Astrocyte (in vitro differentiated cells and primary cell): ENCODE data around the gene KLHL9. TPM values are rescaled to one million over a fixed set of nuclear protein-coding genes. Genes with fewer than 3 reads are reported as not detected.

Experiments used
- DNase-seq: peaks from one replicate; pipeline ENCODE4 v3.0.0-alpha.2; 2010; ENCODE audit warnings: low read depth
- FAIRE-seq: peaks from 2 replicates; lab custom pipeline; 2011; peaks lifted over from hg19 to GRCh38; lab: Jason Lieb, UNC
- H2AFZ ChIP-seq: 2 replicates; pipeline ENCODE4 v1.6.0; 2012; ENCODE audit warnings: low read depth, low read length, inconsistent platforms
- H3K27ac ChIP-seq: 2 replicates; pipeline ENCODE4 v1.5.1; 2011; ENCODE audit warnings: low read depth, low read length, inconsistent platforms
- H3K27me3 ChIP-seq: 2 replicates; pipeline ENCODE4 v1.6.0; 2011; ENCODE audit warnings: low read length, inconsistent platforms; ENCODE audit not compliant: insufficient read depth
- H3K36me3 ChIP-seq: 2 replicates; pipeline ENCODE4 v1.5.1; 2011; ENCODE audit warnings: low read length, inconsistent platforms; ENCODE audit not compliant: insufficient read depth
- H3K4me1 ChIP-seq: 2 replicates; pipeline ENCODE4 v1.5.1; 2011; ENCODE audit warnings: low read length, inconsistent platforms; ENCODE audit not compliant: insufficient read depth
- H3K4me2 ChIP-seq: 2 replicates; pipeline ENCODE4 v1.6.0; 2012; ENCODE audit warnings: low read length, inconsistent platforms
- H3K4me3 ChIP-seq: 2 replicates; pipeline ENCODE4 v1.5.1; 2011; ENCODE audit warnings: low read depth, mild to moderate bottlenecking, low read length, inconsistent platforms; ENCODE audit not compliant: insufficient read depth
- H3K79me2 ChIP-seq: 2 replicates; pipeline ENCODE4 v1.6.0; 2012; ENCODE audit warnings: mild to moderate bottlenecking, low read length, inconsistent platforms; ENCODE audit not compliant: insufficient read depth
- H3K9ac ChIP-seq: 2 replicates; pipeline ENCODE4 v1.6.0; 2012; ENCODE audit warnings: mild to moderate bottlenecking, low read length, inconsistent platforms
- H3K9me3 ChIP-seq: 2 replicates; pipeline ENCODE4 v1.5.1; 2012; ENCODE audit warnings: low read depth, mild to moderate bottlenecking, low read length, inconsistent platforms; ENCODE audit not compliant: insufficient read depth
- H4K20me1 ChIP-seq: 2 replicates; pipeline ENCODE4 v1.6.0; 2012; ENCODE audit warnings: low read length, inconsistent platforms; ENCODE audit not compliant: insufficient read depth
- H3K27ac Mint-ChIP-seq: one replicate; pipeline ENCODE4 v1.8.0; 2021; ENCODE audit warnings: mild to moderate bottlenecking, mixed read lengths; ENCODE audit not compliant: unreplicated experiment
- H3K27me3 Mint-ChIP-seq: one replicate; pipeline ENCODE4 v1.8.0; 2021; ENCODE audit warnings: low read depth, mixed read lengths; ENCODE audit not compliant: unreplicated experiment
- H3K36me3 Mint-ChIP-seq: one replicate; pipeline ENCODE4 v1.8.0; 2021; ENCODE audit warnings: low read depth, mixed read lengths; ENCODE audit not compliant: unreplicated experiment
- H3K4me1 Mint-ChIP-seq: one replicate; pipeline ENCODE4 v1.8.0; 2021; ENCODE audit warnings: low read depth, mixed read lengths; ENCODE audit not compliant: unreplicated experiment
- H3K4me3 Mint-ChIP-seq: one replicate; pipeline ENCODE4 v1.8.0; 2021; ENCODE audit warnings: mild to moderate bottlenecking, moderate library complexity, mixed read lengths; ENCODE audit not compliant: unreplicated experiment
- H3K9me3 Mint-ChIP-seq: one replicate; pipeline ENCODE4 v1.8.0; 2021; ENCODE audit warnings: mild to moderate bottlenecking, mixed read lengths; ENCODE audit not compliant: unreplicated experiment
- CTCF ChIP-seq: IDR thresholded peaks from 2 replicates; pipeline ENCODE4 v1.5.1; 2011; ENCODE audit warnings: low read depth, mild to moderate bottlenecking, inconsistent platforms, low read length, moderate library complexity; ENCODE audit not compliant: insufficient read depth
- EZH2 ChIP-seq: IDR thresholded peaks from 2 replicates; pipeline ENCODE4 v1.6.1; 2012; ENCODE audit warnings: mild to moderate bottlenecking, low read length, inconsistent platforms; ENCODE audit not compliant: insufficient read depth
- total RNA-seq: library from RNA; stranded (reverse); gene quantifications from 2 replicates; pipeline ENCODE4 v1.2.1, GENCODE V29; 2021

KLHL9 gene
- total RNA-seq, 1 donor from 2014 or later: 30.3 TPM

GRCh38 chr9:21289848-21290247, 45.4 kb downstream of the KLHL9 start:
- Histone ChIP-seq H3K9ac (no peak overlapping the region), H3K4me3 (no peak overlapping the region), H3K79me2 (no peaks in the 10 kb centered on the region), H3K4me1 (no peaks in the 10 kb centered on the region), H3K4me2 (no peak overlapping the region), H2AFZ (no peak overlapping the region), H3K27ac (no peak overlapping the region), H3K9me3 (no peaks in the 10 kb centered on the region), H4K20me1 (no peaks in the 10 kb centered on the region), H3K27me3 (no peaks in the 10 kb centered on the region), H3K36me3 (no peaks in the 10 kb centered on the region)
- Mint-ChIP-seq H3K4me3 (no peak overlapping the region), H3K27ac (no peak overlapping the region), H3K9me3 (no peaks in the 10 kb centered on the region), H3K4me1 (peaks cover 9% of the 10 kb centered on the region), H3K27me3 (no peaks in the 10 kb centered on the region), H3K36me3 (no peaks in the 10 kb centered on the region)
- no peak for DNase-seq
- TF ChIP-seq EZH2 (no peak), CTCF (no peak)
- no peak for FAIRE-seq

DNA sequence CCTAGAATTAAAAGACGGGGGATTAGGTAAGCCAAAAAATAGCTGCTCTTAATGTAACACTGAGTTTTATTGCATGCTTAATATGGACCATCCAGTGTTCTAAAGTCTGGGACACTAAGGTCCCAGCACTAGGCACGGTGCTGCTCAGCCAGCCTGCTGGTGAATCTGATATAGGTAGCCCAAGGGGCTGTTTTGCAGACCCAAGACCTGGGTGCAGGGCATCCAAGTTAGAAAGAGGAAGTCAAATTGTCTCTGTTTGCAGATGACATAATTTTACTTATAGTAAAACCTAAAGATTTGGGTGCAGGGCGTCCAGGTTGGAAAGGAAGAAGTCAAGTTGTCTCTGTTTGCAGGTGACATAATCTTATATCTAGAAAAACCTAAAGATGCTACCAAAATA, 47.9 kb downstream of the KLHL9 start:
- H3K27me3 ChIP-seq: no peaks in the 10 kb centered on the region
- Mint-ChIP-seq H3K9me3 (no peaks in the 10 kb centered on the region), H3K27ac (no peak overlapping the region), H3K27me3 (no peaks in the 10 kb centered on the region), H3K4me3 (no peak overlapping the region), H3K36me3 (no peaks in the 10 kb centered on the region), H3K4me1 (no peaks in the 10 kb centered on the region)
- no peak overlapping the region for H3K4me2 ChIP-seq
- H3K4me1 ChIP-seq: no peaks in the 10 kb centered on the region
- H4K20me1 ChIP-seq: no peaks in the 10 kb centered on the region
- H3K9ac ChIP-seq: no peak overlapping the region
- DNase-seq: no peak
- H3K79me2 ChIP-seq: no peaks in the 10 kb centered on the region
- no peaks in the 10 kb centered on the region for H3K9me3 ChIP-seq
- no peak for FAIRE-seq
- H3K36me3 ChIP-seq: no peaks in the 10 kb centered on the region
- no peak for TF ChIP-seq EZH2
- TF ChIP-seq CTCF: no peak
- H2AFZ ChIP-seq: no peak overlapping the region
- H3K27ac ChIP-seq: no peak overlapping the region
- H3K4me3 ChIP-seq: no peak overlapping the region

- Histone ChIP-seq H4K20me1 (no peaks in the 10 kb centered on the region), H3K36me3 (no peaks in the 10 kb centered on the region), H3K4me1 (no peaks in the 10 kb centered on the region), H3K27ac (no peak overlapping the region), H3K79me2 (no peaks in the 10 kb centered on the region), H3K4me2 (no peak overlapping the region), H2AFZ (no peak overlapping the region), H3K4me3 (no peak overlapping the region), H3K9me3 (no peaks in the 10 kb centered on the region), H3K9ac (no peak overlapping the region), H3K27me3 (peaks cover 2% of the 10 kb centered on the region)
- H3K27me3 Mint-ChIP-seq: no peaks in the 10 kb centered on the region
- H3K36me3 Mint-ChIP-seq: no peaks in the 10 kb centered on the region
- FAIRE-seq (no peak), DNase-seq (no peak)
- H3K27ac Mint-ChIP-seq: no peak overlapping the region
- no peak overlapping the region for H3K4me3 Mint-ChIP-seq
- TF ChIP-seq EZH2 (no peak), CTCF (no peak)
- H3K4me1 Mint-ChIP-seq: no peaks in the 10 kb centered on the region
- H3K9me3 Mint-ChIP-seq: no peaks in the 10 kb centered on the region
Measured at GRCh38 chr9:21286659-21287058, 48.5 kb downstream of the KLHL9 start.
